ENCODE measurements around the gene TNFRSF11A.

The TNFRSF11A gene

DNA sequence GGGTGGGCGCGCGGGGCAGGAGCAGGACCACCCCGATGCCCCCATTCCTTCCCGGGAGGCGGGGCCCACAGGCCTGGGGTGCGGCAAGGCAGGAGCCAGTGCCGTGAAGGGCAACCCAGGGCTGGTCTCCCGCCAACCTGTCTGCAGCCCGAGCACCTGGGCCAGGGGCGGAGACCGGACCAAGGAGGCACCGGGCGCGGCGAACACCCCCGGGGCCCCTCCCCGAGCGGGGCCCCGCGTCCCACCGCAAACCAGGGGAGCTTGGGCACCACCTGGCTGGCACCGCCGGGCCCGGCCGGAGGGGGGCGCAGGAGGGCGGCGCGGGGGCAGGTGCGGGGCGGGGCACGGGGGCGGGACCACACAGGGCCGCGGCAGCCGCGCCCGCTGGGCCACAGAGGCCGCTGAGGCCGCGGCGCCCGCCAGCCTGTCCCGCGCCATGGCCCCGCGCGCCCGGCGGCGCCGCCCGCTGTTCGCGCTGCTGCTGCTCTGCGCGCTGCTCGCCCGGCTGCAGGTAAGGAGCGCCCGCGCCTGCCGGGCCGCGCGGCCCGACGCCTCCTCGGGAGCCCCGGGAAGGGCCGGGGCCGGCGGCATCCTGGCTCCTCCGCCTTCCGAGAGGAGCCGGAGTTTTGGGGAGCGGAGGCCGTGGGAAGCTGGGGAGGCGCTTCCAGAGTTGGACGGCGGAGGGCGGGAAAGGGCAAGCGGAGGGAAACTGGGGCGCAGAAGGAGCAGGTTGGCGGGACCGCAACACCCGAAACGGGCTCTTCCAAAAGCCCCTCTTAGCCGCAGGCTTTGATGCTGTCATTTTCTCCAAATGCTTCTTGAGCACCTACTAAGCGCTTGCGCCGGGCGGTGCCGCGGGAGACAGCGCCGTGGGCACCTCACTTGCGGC is at the start of gene TNFRSF11A:
Gene TNFRSF11A (plus strand): TSS at position 394 of the 889 bp plus-strand sequence. CDS start 43 bp downstream, at position 437.
- intact Hi-C loops (cut with DNase I), result no loop called here
- DNase-seq, result peak in 4 of 10 donors; percentile 13 to 86 (median 19)

GRCh38 chr18:62277045-62277444 is 48.1 kb upstream of the TNFRSF11A start:
- intact Hi-C loops (cut with DNase I), result no loop called here
- DNase-seq, result no peak

DNA sequence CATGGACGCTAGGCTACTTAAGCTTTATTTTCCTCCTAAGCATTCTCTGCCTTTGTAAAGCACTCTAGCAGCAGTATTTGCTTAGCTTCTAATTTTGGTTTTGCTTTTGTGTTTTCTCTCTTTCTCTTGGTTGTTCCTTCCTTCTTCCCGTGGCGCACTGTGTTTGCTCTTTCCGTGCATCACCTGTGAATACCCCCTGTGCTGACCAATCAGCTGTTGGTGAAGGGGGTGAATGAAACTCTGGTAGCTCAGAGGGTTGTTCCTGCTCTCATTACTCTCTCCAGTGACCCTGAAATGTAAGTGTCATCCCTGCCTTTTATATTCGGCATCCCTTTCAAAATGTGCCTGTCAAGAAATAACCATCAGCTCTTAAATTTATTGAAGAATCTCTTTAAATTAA is 45.5 kb upstream of the TNFRSF11A start:
- DNase-seq, result no peak
- intact Hi-C loops (cut with DNase I), result no loop called here

DNA sequence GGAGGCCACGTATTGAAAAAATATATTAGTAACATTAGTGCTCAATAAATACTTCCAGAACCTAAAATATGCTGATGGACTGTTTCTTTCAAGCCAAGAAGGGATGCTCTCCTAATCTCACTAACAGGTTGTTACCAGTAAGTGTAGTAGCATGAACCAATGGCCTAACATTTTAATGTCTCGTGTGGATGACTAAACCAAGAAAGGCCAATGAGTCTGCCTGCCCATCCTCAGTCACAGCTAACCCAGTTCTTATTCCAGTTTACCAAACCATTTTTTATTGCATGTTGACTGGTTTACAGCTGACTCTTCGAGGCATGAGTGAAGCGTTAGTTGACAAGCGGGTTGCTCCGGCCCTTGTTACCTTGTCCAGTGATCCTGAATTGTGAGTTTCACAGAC is 45.1 kb upstream of the TNFRSF11A start:
- intact Hi-C loops (cut with DNase I), result no loop called here
- no peak for DNase-seq

DNA sequence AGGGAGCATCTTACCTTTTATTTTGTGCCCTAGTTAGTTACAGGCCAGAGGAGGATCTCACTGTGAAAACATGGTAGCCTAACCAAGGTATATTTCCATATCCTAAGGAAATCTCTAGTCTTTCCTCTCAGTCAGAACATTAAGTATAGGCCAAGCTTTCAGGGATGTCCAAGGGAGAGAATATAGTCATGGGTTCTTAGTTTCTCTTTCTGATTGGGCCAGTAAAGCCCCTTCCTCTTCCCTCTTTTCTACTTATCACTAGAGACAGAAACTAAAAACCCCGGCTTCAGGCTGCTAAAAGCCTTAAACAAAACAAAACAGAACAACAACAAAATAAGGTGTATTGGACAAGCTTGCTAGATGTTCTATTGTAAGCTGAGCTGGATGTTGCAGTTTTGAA is 44.3 kb upstream of the TNFRSF11A start:
- no peak for DNase-seq
- intact Hi-C loops (cut with DNase I), result no loop called here

DNA sequence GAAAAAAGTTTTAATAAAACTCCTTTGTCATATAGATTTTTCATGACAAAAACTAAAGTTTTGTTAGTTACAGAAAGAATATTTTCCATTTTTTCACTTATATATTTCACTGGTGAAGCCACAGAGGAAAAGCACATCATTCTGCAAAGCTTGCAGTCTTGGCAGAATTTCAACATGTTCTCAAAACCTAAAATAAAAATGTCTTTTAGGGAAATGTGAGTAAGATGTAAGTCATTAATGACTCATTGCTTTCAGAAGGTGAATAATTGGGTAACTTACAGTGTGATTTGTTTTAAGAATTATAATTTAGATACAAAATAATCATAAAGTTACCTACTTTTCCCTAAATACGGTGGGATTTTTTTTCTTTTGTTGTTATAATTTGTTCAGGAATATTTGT is 43.4 kb upstream of the TNFRSF11A start:
- intact Hi-C loops (cut with DNase I), result no loop called here

GRCh38 chr18:62282188-62282629 is 42.9 kb upstream of the TNFRSF11A start:
- no peak for DNase-seq
- intact Hi-C loops (cut with DNase I), result no loop called here

More for the DNA sequence above, 43.4 kb upstream of the TNFRSF11A start:
- no peak for DNase-seq

GRCh38 chr18:62284637-62285036 is 40.5 kb upstream of the TNFRSF11A start:
- intact Hi-C loops (cut with DNase I), result no loop called here
- no peak for DNase-seq

- no peak for DNase-seq
- intact Hi-C loops (cut with DNase I), result no loop called here
These were observed 39.8 kb upstream of the TNFRSF11A start for GRCh38 chr18:62285281-62285680.

GRCh38 chr18:62287781-62288664 is 37.1 kb upstream of the TNFRSF11A start:
- intact Hi-C loops (cut with DNase I), result no loop called here
- DNase-seq, result no peak

DNA sequence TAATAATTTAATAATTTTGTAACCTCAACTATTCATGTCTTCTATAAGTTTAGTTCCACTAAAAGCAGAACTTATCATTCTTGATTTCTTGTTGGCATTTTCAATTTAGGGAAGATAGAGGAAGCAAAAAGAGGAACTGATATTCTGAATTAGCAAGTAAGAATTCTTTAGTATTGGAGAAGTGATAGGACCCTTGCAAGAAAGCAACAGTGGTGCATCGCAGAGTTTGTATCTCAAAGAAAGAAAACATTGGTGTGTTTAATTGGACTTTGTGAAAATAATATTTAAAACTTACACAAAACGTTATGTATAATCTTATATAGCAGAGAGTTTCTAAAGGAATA is 36.5 kb upstream of the TNFRSF11A start:
- intact Hi-C loops (cut with DNase I), result no loop called here
- DNase-seq, result no peak

DNA sequence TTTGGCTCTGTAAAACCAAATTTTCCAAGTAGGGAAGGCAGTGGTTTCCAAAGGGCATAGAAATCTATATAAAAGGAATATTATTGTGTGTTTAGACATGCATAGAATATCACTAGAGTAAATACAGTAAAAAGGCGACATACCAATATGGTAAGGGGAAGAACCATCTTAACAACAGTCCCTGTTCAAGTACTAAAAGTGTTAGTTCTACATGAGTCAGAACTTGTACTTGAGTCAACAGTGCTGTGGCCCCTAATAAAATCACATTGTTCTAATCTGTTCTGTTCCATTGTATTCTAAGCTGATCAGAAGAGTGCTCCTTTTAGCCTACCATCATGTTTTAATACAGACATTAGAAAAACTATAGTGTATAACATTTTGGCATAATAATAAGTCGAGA is 36.1 kb upstream of the TNFRSF11A start:
- intact Hi-C loops (cut with DNase I), result no loop called here
- DNase-seq, result no peak

- intact Hi-C loops (cut with DNase I), result no loop called here
- no peak for DNase-seq
These were observed 31.0 kb upstream of the TNFRSF11A start for GRCh38 chr18:62294073-62294472.

DNA sequence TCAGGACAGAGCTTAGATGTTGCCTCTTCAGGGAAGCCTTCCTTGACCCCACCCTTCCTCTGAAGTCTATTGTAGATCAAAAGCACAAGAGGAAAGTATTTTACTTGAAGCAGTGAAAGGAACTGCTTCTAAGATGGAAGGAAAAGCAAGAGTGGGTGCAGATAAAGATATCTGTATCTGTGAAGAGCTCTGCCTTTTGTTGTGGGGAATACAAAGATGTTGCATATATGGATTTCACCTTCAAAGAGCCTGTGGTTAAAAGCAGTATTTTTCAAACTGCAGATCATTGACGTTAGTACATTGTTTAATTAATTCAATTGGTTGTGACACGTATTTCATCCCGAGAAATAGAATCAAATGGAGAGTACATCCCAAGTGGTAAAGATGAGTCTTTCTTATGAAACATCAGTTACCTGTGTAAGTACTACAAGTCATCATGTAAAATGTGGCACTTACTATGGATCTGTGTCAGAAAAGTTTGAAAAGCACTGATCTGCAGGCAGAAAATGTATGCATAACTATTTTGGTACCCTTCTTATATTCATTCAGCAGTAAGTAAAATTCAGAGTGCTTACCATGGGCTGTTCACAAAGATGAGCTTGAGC is 24.6 kb upstream of the TNFRSF11A start:
- DNase-seq, result no peak
- intact Hi-C loops (cut with DNase I), result no loop called here

- DNase-seq, result no peak
- intact Hi-C loops (cut with DNase I), result no loop called here
These were observed 23.8 kb upstream of the TNFRSF11A start for GRCh38 chr18:62301322-62301721.

- DNase-seq, result no peak
- intact Hi-C loops (cut with DNase I), result no loop called here
These were observed 12.3 kb upstream of the TNFRSF11A start for GRCh38 chr18:62312851-62313250.

DNA sequence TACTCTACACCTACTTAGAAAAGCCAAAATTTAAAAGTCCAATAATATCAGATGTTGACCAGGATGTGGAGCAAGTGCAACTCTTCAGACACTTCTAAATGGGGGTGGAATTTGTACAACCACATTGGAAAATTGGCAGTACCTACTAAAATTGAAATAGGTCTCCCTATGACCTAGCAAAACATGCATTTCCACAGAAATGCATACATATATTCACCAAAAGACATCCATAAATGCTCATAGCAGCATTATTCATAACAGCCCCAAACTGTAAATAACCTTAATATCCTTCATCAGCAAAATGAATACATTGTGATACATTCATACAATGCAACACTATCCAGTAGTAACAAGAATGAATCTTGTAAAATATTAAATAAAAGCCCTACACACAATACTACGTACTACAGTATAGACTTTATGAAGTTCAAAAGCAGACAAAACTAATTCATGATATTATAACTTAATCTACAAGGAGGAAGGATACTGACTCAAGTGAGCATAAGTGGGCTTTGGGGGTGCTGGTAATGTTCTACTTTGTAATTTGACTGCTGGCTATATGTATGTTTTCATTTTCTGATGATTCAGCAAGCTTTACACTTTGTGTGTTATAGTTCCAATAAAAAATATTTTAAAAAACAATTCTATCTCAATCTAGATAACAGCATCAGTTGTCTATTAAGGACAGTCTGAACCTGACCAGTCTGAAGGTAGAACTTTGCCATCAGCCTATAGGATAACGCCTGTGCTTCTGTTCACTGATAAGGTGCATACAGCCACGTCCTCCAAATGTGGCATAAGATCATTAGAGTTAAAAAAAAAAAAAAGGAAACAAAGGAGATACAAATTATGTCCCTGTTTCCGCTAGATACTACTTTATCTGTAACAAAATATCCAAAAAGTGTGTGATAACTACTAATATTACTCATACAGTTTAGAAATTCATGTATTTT is 6.6 kb upstream of the TNFRSF11A start:
- intact Hi-C loops (cut with DNase I), result no loop called here
- DNase-seq, result no peak

GRCh38 chr18:62321201-62321600 is 3.9 kb upstream of the TNFRSF11A start:
- no peak for DNase-seq
- intact Hi-C loops (cut with DNase I), result no loop called here

- no peak for DNase-seq
- intact Hi-C loops (cut with DNase I), result no loop called here
These were observed 1.5 kb upstream of the TNFRSF11A start for GRCh38 chr18:62323483-62324180.

All from posterior cingulate gyrus (tissue), 11 donors.